ENCODE data around the gene GSKIP. TPM values are rescaled to one million over a fixed set of nuclear protein-coding genes. Genes with fewer than 3 reads are reported as not detected.

Gene GSKIP
- total and polyA plus RNA-seq, 8 donors: 3.4 to 13.8 (median 8.5) TPM

- intact Hi-C loops (cut with DNase I): no loop called here
- no peaks in the 10 kb centered on the region for H3K27me3 ChIP-seq
Measured at GRCh38 chr14:96349286-96350075, 13.8 kb upstream of the GSKIP start.

GRCh38 chr14:96351986-96352385 lies 11.3 kb upstream of the GSKIP start:
- H3K9me3 ChIP-seq: no peaks in the 10 kb centered on the region
- H3K36me3 ChIP-seq: no peaks in the 10 kb centered on the region
- H3K4me1 ChIP-seq: peaks cover 0 to 5% (median 0%) of the 10 kb centered on the region in 3 donors
- no peaks in the 10 kb centered on the region for H3K27me3 ChIP-seq
- 62 to 76% methylated on average over 3 of the region's 3 CpGs for WGBS, 2 donors
- no peak for TF ChIP-seq CTCF (IDR thresholded peaks at IDR 0.05)
- intact Hi-C loops (cut with DNase I): no loop called here
- ATAC-seq (peak in 2 of 4 donors; percentile 18 to 24), DNase-seq (no peak), FAIRE-seq (no peak)
- no peak overlapping the region for H3K4me3 ChIP-seq
- H3K27ac ChIP-seq: no peak overlapping the region

More at GRCh38 chr14:96349286-96350075, 13.8 kb upstream of the GSKIP start:
- Histone ChIP-seq H3K27ac (no peak overlapping the region), H3K4me1 (peaks cover 0 to 5% (median 0%) of the 10 kb centered on the region in 3 donors), H3K9me3 (no peaks in the 10 kb centered on the region), H3K36me3 (no peaks in the 10 kb centered on the region), H3K4me3 (no peak overlapping the region)
- TF ChIP-seq CTCF (IDR thresholded peaks at IDR 0.05): no peak
- ATAC-seq (no peak), DNase-seq (no peak), FAIRE-seq (no peak)
- 87 to 91% methylated on average over 7 of the region's 7 CpGs for WGBS, 2 donors

- Histone ChIP-seq H3K36me3 (no peaks in the 10 kb centered on the region), H3K27ac (no peak overlapping the region), H3K9me3 (no peaks in the 10 kb centered on the region), H3K4me1 (peaks cover 0 to 5% (median 0%) of the 10 kb centered on the region in 3 donors), H3K27me3 (no peaks in the 10 kb centered on the region), H3K4me3 (no peak overlapping the region)
- WGBS, 2 donors: 35 to 50% methylated on average over 2 of the region's 2 CpGs
- FAIRE-seq (no peak), DNase-seq (no peak), ATAC-seq (no peak)
- intact Hi-C loops (cut with DNase I): no loop called here
- TF ChIP-seq CTCF (IDR thresholded peaks at IDR 0.05): no peak
Measured at GRCh38 chr14:96352708-96353107, 10.6 kb upstream of the GSKIP start.

GRCh38 chr14:96354246-96354645 lies 9.1 kb upstream of the GSKIP start:
- no peak for ATAC-seq
- intact Hi-C loops (cut with DNase I): no loop called here
- Histone ChIP-seq H3K4me3 (no peak overlapping the region), H3K9me3 (no peaks in the 10 kb centered on the region), H3K36me3 (no peaks in the 10 kb centered on the region), H3K27me3 (no peaks in the 10 kb centered on the region), H3K4me1 (peaks cover 0 to 8% (median 0%) of the 10 kb centered on the region in 3 donors), H3K27ac (no peak overlapping the region)
- 92 to 94% methylated on average over 4 of the region's 4 CpGs for WGBS, 2 donors
- FAIRE-seq: no peak
- TF ChIP-seq CTCF (IDR thresholded peaks at IDR 0.05): no peak
- DNase-seq: no peak

- peak in 1 of 4 donors; percentile 9 for TF ChIP-seq CTCF (IDR thresholded peaks at IDR 0.05)
- ATAC-seq (no peak), FAIRE-seq (no peak), DNase-seq (no peak)
- Histone ChIP-seq H3K36me3 (no peaks in the 10 kb centered on the region), H3K4me3 (no peak overlapping the region), H3K27ac (no peak overlapping the region), H3K27me3 (no peaks in the 10 kb centered on the region), H3K4me1 (peaks cover 8 to 27% (median 15%) of the 10 kb centered on the region in 3 donors), H3K9me3 (no peaks in the 10 kb centered on the region)
- 72 to 82% methylated on average over 3 of the region's 3 CpGs for WGBS, 2 donors
- intact Hi-C loops (cut with DNase I): no loop called here
Measured at GRCh38 chr14:96357216-96357615, 6.1 kb upstream of the GSKIP start.

All from pancreas (tissue), 10 donors.